ENCODE results near the gene DISP3. TPM values are rescaled to one million over a fixed set of nuclear protein-coding genes. Genes with fewer than 3 reads are reported as not detected.

Gene DISP3
- total and polyA plus RNA-seq, 9 of the 15 experiments (the other 6 are each of a cell fraction or from before 2014, with no cell fraction given): 0.03 to 0.19 (median 0.15) TPM; not detected in 5

GRCh38 chr1:11488201-11488770 lies 9.3 kb downstream of the DISP3 start:
- no peaks in the 10 kb centered on the region for H3K9me3 ChIP-seq (replicated peaks; ENCODE audit: control insufficient read depth, insufficient read depth, low read depth, low read length)
- BruUV-seq (replicated peaks): no TSS peak
- H3K4me1 ChIP-seq (replicated peaks in 1 of 2; ENCODE audit: control insufficient read depth in 2 of 2, insufficient read depth in 2 of 2, low read length in 2 of 2): no peaks in the 10 kb centered on the region
- H3K79me2 ChIP-seq (ENCODE audit: control insufficient read depth, insufficient read depth, low read length): no peaks in the 10 kb centered on the region
- ATAC-seq (no peak), FAIRE-seq (no peak), DNase-seq (ENCODE audit: extremely low read depth in 1 of 4, low spot score in 3 of 4) (no peak)
- no peaks in the 10 kb centered on the region for H3K9me1 ChIP-seq (ENCODE audit: control insufficient read depth, insufficient read depth, low read length)
- H2AFZ ChIP-seq (ENCODE audit: low read depth, low read length): no peak overlapping the region
- ChIA-PET CTCF (ENCODE audit: low intra/inter-chr PET ratio) (no interaction called here), POLR2A (no interaction called here)
- H3K36me3 ChIP-seq (ENCODE audit: control insufficient read depth, insufficient read depth, low read length): no peaks in the 10 kb centered on the region
- 2% methylated on average over 9 of the region's 9 CpGs for WGBS (ENCODE audit: insufficient coverage, low coverage, missing lambda C conversion rate)
- no peak overlapping the region for H3K4me3 ChIP-seq
- intact Hi-C loops (cut with micrococcal nuclease): no loop called here
- H3K27me3 ChIP-seq (ENCODE audit: control insufficient read depth in 2 of 2, insufficient read depth in 2 of 2, low read length in 2 of 2): peaks cover 9 to 65% of the 10 kb centered on the region in 2 experiments; a peak in 4 of 5 replicates
- in situ Hi-C loops (cut with MboI): no loop called here
- no peak overlapping the region for H3K4me2 ChIP-seq (ENCODE audit: insufficient read depth, low read length)
- no peak overlapping the region for H3K27ac ChIP-seq (ENCODE audit: extremely low read depth, low read depth, low read length)
- H3K9ac ChIP-seq (ENCODE audit: insufficient read depth in 1 of 2, low read depth in 2 of 2, low read length in 2 of 2): peak overlapping the region in 1 of 2 experiments; percentile 4; a peak in 1 of 4 replicates
- peaks cover 18% of the 10 kb centered on the region for H4K20me1 ChIP-seq (replicated peaks; ENCODE audit: control insufficient read depth, insufficient read depth, low read length)
- TF ChIP-seq STAG1 (CRISPR knock-in tag; IDR thresholded peaks at IDR 0.05; ENCODE audit: borderline replicate concordance) (no peak), ZSCAN32 (CRISPR knock-in tag; IDR thresholded peaks at IDR 0.05) (no peak)
- TF ChIP-seq, protein P1, sequence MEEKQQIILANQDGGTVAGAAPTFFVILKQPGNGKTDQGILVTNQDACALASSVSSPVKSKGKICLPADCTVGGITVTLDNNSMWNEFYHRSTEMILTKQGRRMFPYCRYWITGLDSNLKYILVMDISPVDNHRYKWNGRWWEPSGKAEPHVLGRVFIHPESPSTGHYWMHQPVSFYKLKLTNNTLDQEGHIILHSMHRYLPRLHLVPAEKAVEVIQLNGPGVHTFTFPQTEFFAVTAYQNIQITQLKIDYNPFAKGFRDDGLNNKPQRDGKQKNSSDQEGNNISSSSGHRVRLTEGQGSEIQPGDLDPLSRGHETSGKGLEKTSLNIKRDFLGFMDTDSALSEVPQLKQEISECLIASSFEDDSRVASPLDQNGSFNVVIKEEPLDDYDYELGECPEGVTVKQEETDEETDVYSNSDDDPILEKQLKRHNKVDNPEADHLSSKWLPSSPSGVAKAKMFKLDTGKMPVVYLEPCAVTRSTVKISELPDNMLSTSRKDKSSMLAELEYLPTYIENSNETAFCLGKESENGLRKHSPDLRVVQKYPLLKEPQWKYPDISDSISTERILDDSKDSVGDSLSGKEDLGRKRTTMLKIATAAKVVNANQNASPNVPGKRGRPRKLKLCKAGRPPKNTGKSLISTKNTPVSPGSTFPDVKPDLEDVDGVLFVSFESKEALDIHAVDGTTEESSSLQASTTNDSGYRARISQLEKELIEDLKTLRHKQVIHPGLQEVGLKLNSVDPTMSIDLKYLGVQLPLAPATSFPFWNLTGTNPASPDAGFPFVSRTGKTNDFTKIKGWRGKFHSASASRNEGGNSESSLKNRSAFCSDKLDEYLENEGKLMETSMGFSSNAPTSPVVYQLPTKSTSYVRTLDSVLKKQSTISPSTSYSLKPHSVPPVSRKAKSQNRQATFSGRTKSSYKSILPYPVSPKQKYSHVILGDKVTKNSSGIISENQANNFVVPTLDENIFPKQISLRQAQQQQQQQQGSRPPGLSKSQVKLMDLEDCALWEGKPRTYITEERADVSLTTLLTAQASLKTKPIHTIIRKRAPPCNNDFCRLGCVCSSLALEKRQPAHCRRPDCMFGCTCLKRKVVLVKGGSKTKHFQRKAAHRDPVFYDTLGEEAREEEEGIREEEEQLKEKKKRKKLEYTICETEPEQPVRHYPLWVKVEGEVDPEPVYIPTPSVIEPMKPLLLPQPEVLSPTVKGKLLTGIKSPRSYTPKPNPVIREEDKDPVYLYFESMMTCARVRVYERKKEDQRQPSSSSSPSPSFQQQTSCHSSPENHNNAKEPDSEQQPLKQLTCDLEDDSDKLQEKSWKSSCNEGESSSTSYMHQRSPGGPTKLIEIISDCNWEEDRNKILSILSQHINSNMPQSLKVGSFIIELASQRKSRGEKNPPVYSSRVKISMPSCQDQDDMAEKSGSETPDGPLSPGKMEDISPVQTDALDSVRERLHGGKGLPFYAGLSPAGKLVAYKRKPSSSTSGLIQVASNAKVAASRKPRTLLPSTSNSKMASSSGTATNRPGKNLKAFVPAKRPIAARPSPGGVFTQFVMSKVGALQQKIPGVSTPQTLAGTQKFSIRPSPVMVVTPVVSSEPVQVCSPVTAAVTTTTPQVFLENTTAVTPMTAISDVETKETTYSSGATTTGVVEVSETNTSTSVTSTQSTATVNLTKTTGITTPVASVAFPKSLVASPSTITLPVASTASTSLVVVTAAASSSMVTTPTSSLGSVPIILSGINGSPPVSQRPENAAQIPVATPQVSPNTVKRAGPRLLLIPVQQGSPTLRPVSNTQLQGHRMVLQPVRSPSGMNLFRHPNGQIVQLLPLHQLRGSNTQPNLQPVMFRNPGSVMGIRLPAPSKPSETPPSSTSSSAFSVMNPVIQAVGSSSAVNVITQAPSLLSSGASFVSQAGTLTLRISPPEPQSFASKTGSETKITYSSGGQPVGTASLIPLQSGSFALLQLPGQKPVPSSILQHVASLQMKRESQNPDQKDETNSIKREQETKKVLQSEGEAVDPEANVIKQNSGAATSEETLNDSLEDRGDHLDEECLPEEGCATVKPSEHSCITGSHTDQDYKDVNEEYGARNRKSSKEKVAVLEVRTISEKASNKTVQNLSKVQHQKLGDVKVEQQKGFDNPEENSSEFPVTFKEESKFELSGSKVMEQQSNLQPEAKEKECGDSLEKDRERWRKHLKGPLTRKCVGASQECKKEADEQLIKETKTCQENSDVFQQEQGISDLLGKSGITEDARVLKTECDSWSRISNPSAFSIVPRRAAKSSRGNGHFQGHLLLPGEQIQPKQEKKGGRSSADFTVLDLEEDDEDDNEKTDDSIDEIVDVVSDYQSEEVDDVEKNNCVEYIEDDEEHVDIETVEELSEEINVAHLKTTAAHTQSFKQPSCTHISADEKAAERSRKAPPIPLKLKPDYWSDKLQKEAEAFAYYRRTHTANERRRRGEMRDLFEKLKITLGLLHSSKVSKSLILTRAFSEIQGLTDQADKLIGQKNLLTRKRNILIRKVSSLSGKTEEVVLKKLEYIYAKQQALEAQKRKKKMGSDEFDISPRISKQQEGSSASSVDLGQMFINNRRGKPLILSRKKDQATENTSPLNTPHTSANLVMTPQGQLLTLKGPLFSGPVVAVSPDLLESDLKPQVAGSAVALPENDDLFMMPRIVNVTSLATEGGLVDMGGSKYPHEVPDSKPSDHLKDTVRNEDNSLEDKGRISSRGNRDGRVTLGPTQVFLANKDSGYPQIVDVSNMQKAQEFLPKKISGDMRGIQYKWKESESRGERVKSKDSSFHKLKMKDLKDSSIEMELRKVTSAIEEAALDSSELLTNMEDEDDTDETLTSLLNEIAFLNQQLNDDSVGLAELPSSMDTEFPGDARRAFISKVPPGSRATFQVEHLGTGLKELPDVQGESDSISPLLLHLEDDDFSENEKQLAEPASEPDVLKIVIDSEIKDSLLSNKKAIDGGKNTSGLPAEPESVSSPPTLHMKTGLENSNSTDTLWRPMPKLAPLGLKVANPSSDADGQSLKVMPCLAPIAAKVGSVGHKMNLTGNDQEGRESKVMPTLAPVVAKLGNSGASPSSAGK (IDR thresholded peaks at IDR 0.05): no peak
- TF ChIP-seq, protein P2, sequence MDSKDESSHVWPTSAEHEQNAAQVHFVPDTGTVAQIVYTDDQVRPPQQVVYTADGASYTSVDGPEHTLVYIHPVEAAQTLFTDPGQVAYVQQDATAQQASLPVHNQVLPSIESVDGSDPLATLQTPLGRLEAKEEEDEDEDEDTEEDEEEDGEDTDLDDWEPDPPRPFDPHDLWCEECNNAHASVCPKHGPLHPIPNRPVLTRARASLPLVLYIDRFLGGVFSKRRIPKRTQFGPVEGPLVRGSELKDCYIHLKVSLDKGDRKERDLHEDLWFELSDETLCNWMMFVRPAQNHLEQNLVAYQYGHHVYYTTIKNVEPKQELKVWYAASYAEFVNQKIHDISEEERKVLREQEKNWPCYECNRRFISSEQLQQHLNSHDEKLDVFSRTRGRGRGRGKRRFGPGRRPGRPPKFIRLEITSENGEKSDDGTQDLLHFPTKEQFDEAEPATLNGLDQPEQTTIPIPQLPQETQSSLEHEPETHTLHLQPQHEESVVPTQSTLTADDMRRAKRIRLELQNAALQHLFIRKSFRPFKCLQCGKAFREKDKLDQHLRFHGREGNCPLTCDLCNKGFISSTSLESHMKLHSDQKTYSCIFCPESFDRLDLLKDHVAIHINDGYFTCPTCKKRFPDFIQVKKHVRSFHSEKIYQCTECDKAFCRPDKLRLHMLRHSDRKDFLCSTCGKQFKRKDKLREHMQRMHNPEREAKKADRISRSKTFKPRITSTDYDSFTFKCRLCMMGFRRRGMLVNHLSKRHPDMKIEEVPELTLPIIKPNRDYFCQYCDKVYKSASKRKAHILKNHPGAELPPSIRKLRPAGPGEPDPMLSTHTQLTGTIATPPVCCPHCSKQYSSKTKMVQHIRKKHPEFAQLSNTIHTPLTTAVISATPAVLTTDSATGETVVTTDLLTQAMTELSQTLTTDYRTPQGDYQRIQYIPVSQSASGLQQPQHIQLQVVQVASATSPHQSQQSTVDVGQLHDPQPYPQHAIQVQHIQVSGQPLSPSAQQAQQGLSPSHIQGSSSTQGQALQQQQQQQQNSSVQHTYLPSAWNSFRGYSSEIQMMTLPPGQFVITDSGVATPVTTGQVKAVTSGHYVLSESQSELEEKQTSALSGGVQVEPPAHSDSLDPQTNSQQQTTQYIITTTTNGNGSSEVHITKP (IDR thresholded peaks at IDR 0.05; ENCODE audit: partially characterized antibody): no peak
